ENCODE results near the gene COQ5. TPM values are rescaled to one million over a fixed set of nuclear protein-coding genes. Genes with fewer than 3 reads are reported as not detected.

Gene COQ5
- total RNA-seq, 4 donors from 2014 or later: 17.9 to 33.3 (median 32.8) TPM

DNA sequence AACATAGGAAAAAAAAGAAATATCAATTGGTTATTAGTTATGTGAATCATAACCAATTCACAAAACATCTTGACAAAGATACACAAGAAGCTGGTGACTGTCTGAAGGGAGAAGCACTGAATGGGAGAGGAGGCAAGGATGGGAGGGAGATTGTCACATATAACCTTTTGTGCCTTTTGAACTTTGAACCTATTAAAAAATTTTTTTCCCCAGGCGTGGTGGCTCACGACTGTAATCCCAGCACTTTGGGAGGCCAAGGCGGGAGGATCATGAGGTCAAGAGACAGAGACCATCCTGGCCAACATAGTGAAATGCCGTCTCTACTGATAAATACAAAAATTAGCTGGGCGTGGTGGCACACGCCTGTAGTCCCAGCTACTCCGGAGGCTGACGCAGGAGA is 20.4 kb downstream of the COQ5 start:
- 96 to 97% methylated on average over 8 of the region's 8 CpGs for WGBS, 2 donors
- H3K27me3 ChIP-seq: no peaks in the 10 kb centered on the region
- intact Hi-C loops (cut with DNase I): no loop called here
- no peak for TF ChIP-seq POLR2A (IDR thresholded peaks at IDR 0.05)
- TF ChIP-seq, protein P1, sequence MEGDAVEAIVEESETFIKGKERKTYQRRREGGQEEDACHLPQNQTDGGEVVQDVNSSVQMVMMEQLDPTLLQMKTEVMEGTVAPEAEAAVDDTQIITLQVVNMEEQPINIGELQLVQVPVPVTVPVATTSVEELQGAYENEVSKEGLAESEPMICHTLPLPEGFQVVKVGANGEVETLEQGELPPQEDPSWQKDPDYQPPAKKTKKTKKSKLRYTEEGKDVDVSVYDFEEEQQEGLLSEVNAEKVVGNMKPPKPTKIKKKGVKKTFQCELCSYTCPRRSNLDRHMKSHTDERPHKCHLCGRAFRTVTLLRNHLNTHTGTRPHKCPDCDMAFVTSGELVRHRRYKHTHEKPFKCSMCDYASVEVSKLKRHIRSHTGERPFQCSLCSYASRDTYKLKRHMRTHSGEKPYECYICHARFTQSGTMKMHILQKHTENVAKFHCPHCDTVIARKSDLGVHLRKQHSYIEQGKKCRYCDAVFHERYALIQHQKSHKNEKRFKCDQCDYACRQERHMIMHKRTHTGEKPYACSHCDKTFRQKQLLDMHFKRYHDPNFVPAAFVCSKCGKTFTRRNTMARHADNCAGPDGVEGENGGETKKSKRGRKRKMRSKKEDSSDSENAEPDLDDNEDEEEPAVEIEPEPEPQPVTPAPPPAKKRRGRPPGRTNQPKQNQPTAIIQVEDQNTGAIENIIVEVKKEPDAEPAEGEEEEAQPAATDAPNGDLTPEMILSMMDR (IDR thresholded peaks at IDR 0.05): no peak
- H3K36me3 ChIP-seq: peaks cover 35 to 36% of the 10 kb centered on the region in 2 donors
- no peak for DNase-seq
- no peak overlapping the region for H3K4me3 ChIP-seq (replicated peaks in 1 of 3)
- H3K9me3 ChIP-seq: no peaks in the 10 kb centered on the region
- H3K4me1 ChIP-seq: no peaks in the 10 kb centered on the region
- H3K27ac ChIP-seq: no peak overlapping the region

DNA sequence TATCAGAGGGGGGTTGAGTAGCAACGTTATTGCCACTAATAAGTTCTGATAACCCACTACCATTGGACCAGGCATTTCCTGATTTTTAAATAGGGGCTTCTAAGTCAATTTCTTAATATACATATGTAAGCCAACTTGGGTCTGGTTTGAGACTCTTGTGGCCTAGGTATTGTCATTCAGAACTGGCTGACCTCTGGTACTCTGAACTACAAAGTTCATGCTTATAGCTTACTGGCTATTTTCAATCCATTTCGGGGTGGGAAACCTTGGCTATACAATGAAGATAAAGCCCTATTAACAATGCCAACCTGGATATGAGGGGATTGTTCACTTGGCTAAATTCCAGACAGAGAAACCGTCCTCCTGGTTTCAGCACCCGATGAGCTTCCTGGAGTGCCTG is 24.4 kb downstream of the COQ5 start:
- no peak overlapping the region for H3K4me3 ChIP-seq (replicated peaks in 1 of 3)
- peaks cover 25 to 39% of the 10 kb centered on the region in 2 donors for H3K36me3 ChIP-seq
- DNase-seq: no peak
- TF ChIP-seq, protein P1 (IDR thresholded peaks at IDR 0.05): no peak
- TF ChIP-seq POLR2A (IDR thresholded peaks at IDR 0.05): no peak
- no peaks in the 10 kb centered on the region for H3K9me3 ChIP-seq
- H3K27ac ChIP-seq: no peak overlapping the region
- intact Hi-C loops (cut with DNase I): no loop called here
- no peaks in the 10 kb centered on the region for H3K4me1 ChIP-seq
- no peaks in the 10 kb centered on the region for H3K27me3 ChIP-seq
- 92% methylated on average over 4 of the region's 4 CpGs for WGBS, 2 donors

DNA sequence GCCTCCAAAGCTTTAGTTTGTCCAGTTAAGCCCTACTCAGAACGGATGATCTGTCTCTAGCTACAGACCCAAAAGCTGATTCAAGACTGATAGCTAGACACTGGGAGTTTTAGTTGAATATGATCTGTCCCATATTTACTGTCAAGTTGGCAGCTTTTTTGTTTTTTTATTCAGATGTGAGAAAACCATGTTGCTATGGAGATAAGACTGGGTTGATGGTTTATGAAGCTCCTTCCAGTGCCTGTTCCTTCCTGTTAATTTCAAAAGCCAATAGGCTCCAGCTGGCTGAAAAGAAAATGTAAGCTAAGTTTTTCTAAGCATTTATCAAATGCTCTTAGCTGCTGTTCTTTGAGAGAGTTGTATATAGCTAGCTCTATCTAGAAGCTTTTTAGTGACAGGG is 28.4 kb downstream of the COQ5 start:
- Histone ChIP-seq H3K4me3 (replicated peaks in 1 of 3) (no peak overlapping the region), H3K4me1 (peaks cover 0 to 6% of the 10 kb centered on the region in 2 donors), H3K27ac (no peak overlapping the region), H3K36me3 (peaks cover 20 to 29% of the 10 kb centered on the region in 2 donors), H3K9me3 (no peaks in the 10 kb centered on the region), H3K27me3 (no peaks in the 10 kb centered on the region)
- intact Hi-C loops (cut with DNase I): no loop called here
- WGBS, 2 donors: 83 to 100% methylated on average over 1 of the region's 1 CpG
- TF ChIP-seq, protein P1 (IDR thresholded peaks at IDR 0.05): no peak
- TF ChIP-seq POLR2A (IDR thresholded peaks at IDR 0.05): no peak
- no peak for DNase-seq

DNA sequence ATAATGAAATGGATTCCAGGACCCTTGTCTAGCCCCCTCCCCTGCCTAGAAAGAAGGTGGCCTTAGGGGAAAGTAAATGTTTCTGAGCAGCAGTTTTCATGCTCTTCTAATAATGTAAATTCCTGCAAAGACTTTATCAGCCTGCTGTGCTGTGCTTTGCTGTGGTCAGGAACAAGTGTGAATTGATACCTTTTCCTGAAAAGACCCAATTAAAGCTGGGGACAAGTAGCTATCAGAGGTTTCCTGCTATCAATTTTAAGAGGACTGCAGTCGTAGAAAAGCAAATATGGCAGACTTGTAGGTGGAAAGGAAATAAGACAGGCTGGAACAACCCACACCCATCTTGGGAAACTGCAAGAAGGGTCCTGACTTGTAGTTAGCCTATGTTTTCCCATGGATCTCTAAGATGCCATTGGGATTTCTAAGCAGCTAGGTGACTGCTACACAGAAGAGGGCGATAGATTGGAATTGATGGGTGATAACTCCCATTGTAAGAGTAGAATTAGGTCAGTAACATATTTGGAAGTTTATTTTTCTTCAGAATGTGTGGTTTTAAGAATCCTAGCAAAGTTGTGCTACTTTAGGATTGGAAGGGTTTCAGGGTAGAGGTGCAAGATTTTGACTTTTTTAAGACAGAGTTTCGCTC is 30.0 kb downstream of the COQ5 start:
- H3K4me1 ChIP-seq: peaks cover 6 to 11% of the 10 kb centered on the region in 2 donors
- no peak for DNase-seq
- no peak overlapping the region for H3K27ac ChIP-seq
- peaks cover 16 to 23% of the 10 kb centered on the region in 2 donors for H3K36me3 ChIP-seq
- no peak overlapping the region for H3K4me3 ChIP-seq (replicated peaks in 1 of 3)
- intact Hi-C loops (cut with DNase I): loop anchor here (5.0 kb wide), 1 partner anchor 33 kb away; the partner anchor contains the start of gene RNF10
- 90 to 94% methylated on average over 3 of the region's 3 CpGs for WGBS, 2 donors
- TF ChIP-seq POLR2A (IDR thresholded peaks at IDR 0.05): no peak
- TF ChIP-seq, protein P1 (IDR thresholded peaks at IDR 0.05): no peak
- H3K9me3 ChIP-seq: no peaks in the 10 kb centered on the region
- no peaks in the 10 kb centered on the region for H3K27me3 ChIP-seq

DNA sequence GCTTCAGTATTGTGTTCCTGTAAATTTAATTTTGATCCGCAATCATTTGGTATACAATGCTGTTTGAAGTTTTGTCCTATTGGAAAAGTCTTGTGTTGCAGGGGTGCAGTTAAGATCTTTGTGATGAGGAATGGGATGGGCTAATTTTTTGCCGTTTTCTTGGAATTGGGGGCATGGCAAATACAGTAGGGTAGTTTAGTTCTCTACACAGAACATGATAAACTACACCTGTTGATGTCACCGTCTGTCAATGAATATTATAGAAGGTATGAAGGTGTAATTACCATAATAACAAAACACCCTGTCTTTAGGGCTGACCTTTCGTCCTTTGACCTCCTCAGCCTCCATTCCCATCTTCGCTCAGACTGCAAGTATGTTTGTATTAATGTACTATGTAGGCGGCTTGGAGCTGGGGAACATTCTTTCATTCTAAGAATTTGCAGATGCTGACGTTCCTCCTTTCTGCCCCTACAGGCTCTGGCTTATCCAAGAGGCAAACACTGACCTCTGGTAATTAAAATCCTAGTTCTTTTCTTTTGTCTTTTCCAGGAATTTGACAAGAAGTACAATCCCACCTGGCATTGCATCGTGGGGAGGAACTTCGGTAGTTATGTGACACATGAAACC is 31.3 kb downstream of the COQ5 start:
- TF ChIP-seq, protein P1 (IDR thresholded peaks at IDR 0.05): no peak
- TF ChIP-seq POLR2A (IDR thresholded peaks at IDR 0.05): no peak
- peak overlapping the region in 1 of 3 donors; percentile 91 for H3K27ac ChIP-seq
- H3K36me3 ChIP-seq: peaks cover 11% of the 10 kb centered on the region in 2 donors
- H3K4me1 ChIP-seq: peaks cover 6 to 11% of the 10 kb centered on the region in 2 donors
- no peaks in the 10 kb centered on the region for H3K27me3 ChIP-seq
- H3K4me3 ChIP-seq (replicated peaks in 1 of 3): peak overlapping the region in 2 of 3 donors; percentile 80 to 92
- intact Hi-C loops (cut with DNase I): loop anchor here (5.0 kb wide), 1 partner anchor 35 kb away; the partner anchor contains the start of gene RNF10
- no peak for DNase-seq
- H3K9me3 ChIP-seq: no peaks in the 10 kb centered on the region
- WGBS, 2 donors: 31 to 42% methylated on average over 9 of the region's 9 CpGs
